ENCODE results near the gene L3HYPDH.

L3HYPDH gene
- total RNA-seq, result 8.7 to 16.3 reads per million in 2 donors

GRCh38 chr14:59483819-59484638 is at the start of gene L3HYPDH, which contains the start of gene JKAMP:
Gene L3HYPDH (minus strand): TSS chr14:59484408. CDS start chr14:59484316, 92 bp downstream.
Gene JKAMP (plus strand): TSS chr14:59484517. CDS start chr14:59484590, 73 bp downstream.
- peak; percentile 98 for DNase-seq

GRCh38 chr14:59532419-59532818 is 48.2 kb upstream of the L3HYPDH start:
- DNase-seq, result no peak

- no peak for DNase-seq
Measured at GRCh38 chr14:59530349-59530748, 46.1 kb upstream of the L3HYPDH start.

GRCh38 chr14:59529189-59529588 is 45.0 kb upstream of the L3HYPDH start:
- no peak for DNase-seq

GRCh38 chr14:59520224-59520623 is 36.0 kb upstream of the L3HYPDH start:
- DNase-seq, result no peak

- no peak for DNase-seq
Measured at GRCh38 chr14:59511916-59512575, 27.8 kb upstream of the L3HYPDH start.

GRCh38 chr14:59510966-59511365 is 26.8 kb upstream of the L3HYPDH start:
- no peak for DNase-seq

- no peak for DNase-seq
Measured at GRCh38 chr14:59510001-59510400, 25.8 kb upstream of the L3HYPDH start.

- no peak for DNase-seq
Measured at GRCh38 chr14:59509101-59509500, 24.9 kb upstream of the L3HYPDH start.

- DNase-seq, result no peak
Measured at GRCh38 chr14:59507752-59508103, 23.5 kb upstream of the L3HYPDH start.

GRCh38 chr14:59507063-59507751 is 23.0 kb upstream of the L3HYPDH start:
- peak; percentile 25 for DNase-seq

GRCh38 chr14:59503256-59503655 is 19.0 kb upstream of the L3HYPDH start:
- DNase-seq, result no peak

GRCh38 chr14:59500732-59501131 is 16.5 kb upstream of the L3HYPDH start:
- DNase-seq, result no peak

GRCh38 chr14:59492384-59492783 is 8.2 kb upstream of the L3HYPDH start:
- DNase-seq, result no peak

- no peak for DNase-seq
Measured at GRCh38 chr14:59490756-59491155, 6.5 kb upstream of the L3HYPDH start.

GRCh38 chr14:59484639-59485175 is 499 bp upstream of the L3HYPDH start:
- DNase-seq, result no peak

GRCh38 chr14:59483363-59483762 is 845 bp downstream of the L3HYPDH start:
- no peak for DNase-seq

- DNase-seq, result no peak
Measured at GRCh38 chr14:59482541-59483331, 1.5 kb downstream of the L3HYPDH start.

GRCh38 chr14:59481871-59482540 is 2.2 kb downstream of the L3HYPDH start:
- DNase-seq, result no peak

- DNase-seq, result no peak
Measured at GRCh38 chr14:59481407-59481806, 2.8 kb downstream of the L3HYPDH start.

GRCh38 chr14:59480166-59480565 is 4.0 kb downstream of the L3HYPDH start:
- no peak for DNase-seq

- DNase-seq, result no peak
Measured at GRCh38 chr14:59478540-59478939, 5.7 kb downstream of the L3HYPDH start.

All from T-helper 9 cell (primary cell).